OCI-LY3 (cell line): Measurements from ENCODE around the gene SMYD1.

ENCODE experiments used
- H2AFZ ChIP-seq: fragments of 200-600, 300-600 bp; shearing (Covaris generic); 2 replicates; pipeline ENCODE4 v1.6.0; 2014; ENCODE audit warnings: antibody characterized with exemption, low read depth, low read length
- H3K27ac ChIP-seq: fragments of 200-600, 300-600 bp; sonication (generic); 2 replicates; pipeline ENCODE4 v1.5.1; 2014; ENCODE audit warnings: mild to moderate bottlenecking, low read length, moderate library complexity, mixed read lengths
- H3K27me3 ChIP-seq: fragments of 200-600, 300-600 bp; sonication (generic); 2 replicates; pipeline ENCODE4 v1.6.1; 2014; ENCODE audit warnings: low read depth, low read length, mixed read lengths
- H3K36me3 ChIP-seq: fragments of 200-600, 300-600 bp; sonication (generic); replicated peaks from 2 replicates; pipeline ENCODE3; 2014; ENCODE audit warnings: low read depth, low read length, mixed read lengths
- H3K4me1 ChIP-seq: fragments of 300-600, 200-600 bp; sonication (generic); 2 replicates; pipeline ENCODE4 v1.6.1; 2014; ENCODE audit warnings: low read length, mixed read lengths
- H3K4me2 ChIP-seq: fragments of 200-600, 300-600 bp; sonication (generic); 2 replicates; pipeline ENCODE4 v1.6.1; 2014; ENCODE audit warnings: low read length, mixed read lengths
- H3K4me3 ChIP-seq: fragments of 300-600, 200-600 bp; sonication (generic); 2 replicates; pipeline ENCODE4 v1.5.1; 2014; ENCODE audit warnings: antibody characterized with exemption, mild to moderate bottlenecking, low read length, moderate library complexity
- H3K79me2 ChIP-seq: fragments of 300-600, 200-600 bp; shearing (Covaris generic); 2 replicates; pipeline ENCODE4 v1.6.1; 2014; ENCODE audit warnings: mild to moderate bottlenecking, low read length, mixed read lengths
- H3K9ac ChIP-seq: fragments of 300-600, 200-600 bp; shearing (Covaris generic); 2 replicates; pipeline ENCODE4 v1.6.0; 2014; ENCODE audit warnings: mild to moderate bottlenecking, low read length, moderate library complexity
- H3K9me3 ChIP-seq: fragments of 200-600, 300-600 bp; shearing (Covaris generic); 2 replicates; pipeline ENCODE4 v1.6.1; 2014; ENCODE audit warnings: low read length, mixed read lengths; ENCODE audit not compliant: insufficient read depth
- H4K20me1 ChIP-seq: fragments of 200-600, 300-600 bp; sonication (generic); 2 replicates; pipeline ENCODE4 v1.6.1; 2016; ENCODE audit warnings: low read length, mixed read lengths; ENCODE audit not compliant: insufficient read depth
- CTCF ChIP-seq: fragments of 200-600, 300-600 bp; sonication (generic); IDR thresholded peaks from 2 replicates; pipeline ENCODE4 v1.5.1; 2014; ENCODE audit warnings: antibody characterized with exemption, low read length, low read depth
- EZH2phosphoT487 ChIP-seq: fragments of 200-600 bp; shearing (Covaris generic); IDR thresholded peaks from 2 replicates; pipeline ENCODE4 v1.6.1; 2018; ENCODE audit warnings: antibody characterized with exemption, mixed run types, low read depth

The SMYD1 gene

GRCh38 chr2:88081924-88082608 is 14.4 kb downstream of the SMYD1 start:
- Histone ChIP-seq H3K4me2 (no peak overlapping the region), H2AFZ (no peak overlapping the region), H3K27ac (no peak overlapping the region), H3K79me2 (no peaks in the 10 kb centered on the region), H3K9me3 (no peaks in the 10 kb centered on the region), H4K20me1 (no peaks in the 10 kb centered on the region), H3K4me3 (no peak overlapping the region), H3K36me3 (no peaks in the 10 kb centered on the region), H3K9ac (no peak overlapping the region), H3K4me1 (no peaks in the 10 kb centered on the region), H3K27me3 (no peaks in the 10 kb centered on the region)
- TF ChIP-seq EZH2phosphoT487 (no peak), CTCF (no peak)

- Histone ChIP-seq H3K4me3 (no peak overlapping the region), H4K20me1 (no peaks in the 10 kb centered on the region), H3K4me2 (no peak overlapping the region), H2AFZ (no peak overlapping the region), H3K36me3 (no peaks in the 10 kb centered on the region), H3K9me3 (no peaks in the 10 kb centered on the region), H3K4me1 (no peaks in the 10 kb centered on the region), H3K27ac (no peak overlapping the region), H3K79me2 (no peaks in the 10 kb centered on the region), H3K9ac (no peak overlapping the region), H3K27me3 (no peaks in the 10 kb centered on the region)
- TF ChIP-seq CTCF = no peak
These were observed 15.2 kb downstream of the SMYD1 start for GRCh38 chr2:88082781-88083180.

GRCh38 chr2:88085099-88085498 is 17.5 kb downstream of the SMYD1 start:
- TF ChIP-seq CTCF = no peak
- no peak for TF ChIP-seq EZH2phosphoT487
- Histone ChIP-seq H3K9ac (no peak overlapping the region), H3K4me1 (no peaks in the 10 kb centered on the region), H3K79me2 (no peaks in the 10 kb centered on the region), H3K36me3 (no peaks in the 10 kb centered on the region), H4K20me1 (no peaks in the 10 kb centered on the region), H3K4me2 (no peak overlapping the region), H3K4me3 (no peak overlapping the region), H3K9me3 (no peaks in the 10 kb centered on the region), H3K27me3 (no peaks in the 10 kb centered on the region), H2AFZ (no peak overlapping the region), H3K27ac (no peak overlapping the region)

- Histone ChIP-seq H4K20me1 (no peaks in the 10 kb centered on the region), H3K4me3 (no peak overlapping the region), H2AFZ (no peak overlapping the region), H3K27me3 (no peaks in the 10 kb centered on the region), H3K4me2 (no peak overlapping the region), H3K79me2 (no peaks in the 10 kb centered on the region), H3K36me3 (no peaks in the 10 kb centered on the region), H3K9me3 (no peaks in the 10 kb centered on the region), H3K27ac (no peak overlapping the region), H3K4me1 (no peaks in the 10 kb centered on the region), H3K9ac (no peak overlapping the region)
- no peak for TF ChIP-seq EZH2phosphoT487
- TF ChIP-seq CTCF = no peak
These were observed 18.0 kb downstream of the SMYD1 start for GRCh38 chr2:88085602-88086001.
